Kasumi-1 (cell line): Measurements from ENCODE around the gene ZNF428.
"Not testable (repeated sequence)": the region's sequence is repeated elsewhere in the genome, so short reads cannot be mapped to it uniquely, and the experiment has no call there.

Experiments used
- DNase-seq, 2 experiments: peaks; one replicate each; lab custom pipeline; 2025; lab: John Stamatoyannopoulos, UW

The ZNF428 gene

DNA sequence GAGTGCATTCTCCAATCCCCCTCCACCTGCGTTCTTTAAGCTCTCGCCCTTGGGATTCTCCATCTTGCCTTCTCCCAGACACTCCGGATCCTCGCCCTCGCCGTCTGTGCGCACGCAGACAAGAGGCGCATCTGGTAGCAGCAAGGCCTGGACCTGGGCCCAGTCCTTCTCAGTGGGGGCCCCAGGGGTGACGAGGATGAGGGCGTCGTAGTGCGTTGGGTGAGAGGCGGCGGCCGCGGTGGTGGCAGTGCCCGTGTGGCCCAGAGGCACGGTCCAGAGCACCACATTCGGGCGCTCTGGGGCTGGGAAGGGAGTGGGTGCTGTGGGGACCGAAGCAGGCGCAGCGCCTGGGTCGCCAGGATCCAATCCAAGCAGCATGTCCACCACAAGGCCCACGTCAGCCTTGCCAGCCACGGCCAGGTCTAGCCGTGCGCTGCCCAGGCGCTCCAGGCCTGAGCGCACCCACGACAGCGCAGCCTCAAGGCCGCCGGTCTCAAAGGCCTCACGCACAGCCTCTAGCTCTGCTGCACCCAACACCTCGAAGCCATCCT lies 26.6 kb downstream of the ZNF428 start:
- no peak for DNase-seq

DNA sequence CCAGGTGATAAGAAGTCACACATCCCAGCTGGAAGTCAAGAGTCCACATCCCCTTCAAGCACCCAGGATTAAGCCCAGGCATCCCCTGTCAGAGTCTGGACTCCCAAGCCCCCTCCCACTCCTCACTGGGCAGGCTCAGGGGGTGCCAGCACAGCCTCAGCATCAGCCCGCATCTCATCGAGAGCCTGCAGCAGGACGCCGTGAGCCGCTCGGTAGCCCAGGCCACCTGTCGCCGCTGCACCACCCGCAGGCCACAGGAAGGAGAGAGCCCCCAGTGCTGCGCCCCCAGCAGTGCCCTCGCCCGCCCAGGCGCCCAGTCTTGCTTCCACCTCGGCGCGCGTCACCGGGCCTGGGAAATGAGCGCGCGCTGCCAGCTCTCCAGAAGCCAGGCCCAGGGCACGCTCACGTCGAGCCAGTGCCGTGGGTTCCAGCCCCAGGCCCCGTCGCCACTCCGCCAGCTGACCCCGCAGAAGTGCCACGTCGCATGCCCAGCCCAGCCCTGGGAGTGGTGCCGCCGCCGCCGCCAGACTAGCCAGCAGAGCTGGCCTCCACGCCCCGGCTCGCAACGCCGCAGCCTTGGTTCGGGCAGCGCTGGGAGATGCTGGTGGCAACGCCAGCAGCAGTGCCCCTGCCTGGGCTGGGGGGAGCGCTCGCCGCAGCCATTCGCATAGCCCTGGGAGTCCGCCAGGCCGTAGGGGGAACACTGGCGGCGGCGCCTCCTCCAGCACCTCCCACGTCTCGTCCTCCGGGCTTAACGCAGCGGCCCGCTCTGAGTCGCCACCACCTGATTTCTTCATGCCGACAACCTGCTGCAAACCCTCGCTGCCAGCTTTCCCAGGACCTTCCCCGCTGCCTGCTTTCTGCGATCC lies 27.3 kb downstream of the ZNF428 start:
- no peak for DNase-seq

DNA sequence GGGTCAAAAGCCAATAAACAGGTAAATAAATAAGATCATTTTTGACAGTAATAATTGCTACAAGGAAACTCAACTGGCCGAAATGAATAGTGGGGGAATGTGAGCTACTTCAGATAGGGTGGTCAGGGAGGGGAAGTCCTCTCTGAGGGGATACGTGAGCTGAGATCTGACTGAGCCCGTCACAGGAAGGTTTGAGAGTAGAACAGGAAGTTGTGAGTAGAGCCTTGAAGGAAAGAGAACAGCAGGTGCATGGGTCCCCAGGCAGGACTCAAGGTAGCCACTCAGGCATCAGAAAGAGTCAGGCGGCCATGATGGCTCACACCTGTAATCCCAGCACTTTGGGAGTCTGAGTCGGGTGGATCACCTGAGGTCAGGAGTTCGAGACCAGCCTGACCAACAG lies 29.8 kb downstream of the ZNF428 start:
- no peak for DNase-seq

DNA sequence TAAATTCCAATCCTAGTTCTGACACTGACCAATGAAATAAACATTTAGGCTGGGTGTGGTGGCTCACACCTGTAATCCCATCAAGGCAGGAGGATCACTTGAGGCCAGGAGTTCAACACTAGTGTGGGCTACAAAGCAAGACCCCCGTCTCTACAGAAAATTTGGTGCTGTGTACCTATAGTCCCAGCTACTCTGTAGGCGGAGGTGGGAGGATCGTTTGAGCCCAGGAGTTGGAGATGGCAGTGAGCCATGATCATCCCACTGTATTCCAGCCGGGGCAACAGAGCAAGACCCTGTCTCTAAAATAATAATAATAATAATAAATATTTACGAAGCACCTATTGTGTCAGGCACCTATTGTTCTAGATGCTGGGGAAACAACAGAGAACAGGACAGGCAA lies 30.2 kb downstream of the ZNF428 start:
- DNase-seq: no peak

DNA sequence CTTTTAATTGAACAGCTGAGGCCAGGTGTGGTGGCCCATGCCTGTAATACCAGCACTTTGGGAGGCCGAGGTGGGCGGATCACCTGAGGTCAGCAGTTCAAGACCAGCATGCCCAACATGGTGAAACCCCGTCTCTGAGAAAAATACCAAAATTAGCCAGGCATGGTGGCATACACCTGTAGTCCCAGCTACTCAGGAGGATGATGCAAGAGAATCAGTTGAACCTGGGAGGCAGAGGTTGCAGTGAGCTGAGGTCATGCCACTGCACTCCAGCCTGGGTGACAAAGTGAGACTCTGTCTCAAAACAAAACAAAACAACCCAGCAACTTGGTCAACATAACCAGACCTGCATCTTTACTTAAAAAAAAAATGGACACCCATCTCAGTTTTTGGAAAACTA lies 32.4 kb downstream of the ZNF428 start:
- DNase-seq: not testable (repeated sequence)

DNA sequence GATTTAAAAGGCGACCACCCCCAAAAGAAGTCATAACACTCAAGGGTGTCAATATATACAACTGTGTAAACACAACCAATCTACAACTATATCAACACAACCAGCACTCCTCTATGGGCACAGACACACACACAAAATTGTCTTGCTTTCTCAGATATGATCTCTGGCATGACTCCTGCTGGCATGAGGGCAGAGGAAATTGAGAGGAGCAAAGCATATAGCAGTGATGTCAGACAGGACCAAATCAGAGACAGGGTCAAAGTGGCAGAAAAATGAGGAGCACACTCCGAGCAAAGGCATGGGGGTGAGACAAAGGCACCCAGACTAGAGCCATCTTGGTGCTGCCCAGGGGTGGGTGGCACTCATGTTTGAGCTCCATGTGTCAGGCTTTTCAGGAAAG lies 33.1 kb downstream of the ZNF428 start:
- DNase-seq: no peak

DNA sequence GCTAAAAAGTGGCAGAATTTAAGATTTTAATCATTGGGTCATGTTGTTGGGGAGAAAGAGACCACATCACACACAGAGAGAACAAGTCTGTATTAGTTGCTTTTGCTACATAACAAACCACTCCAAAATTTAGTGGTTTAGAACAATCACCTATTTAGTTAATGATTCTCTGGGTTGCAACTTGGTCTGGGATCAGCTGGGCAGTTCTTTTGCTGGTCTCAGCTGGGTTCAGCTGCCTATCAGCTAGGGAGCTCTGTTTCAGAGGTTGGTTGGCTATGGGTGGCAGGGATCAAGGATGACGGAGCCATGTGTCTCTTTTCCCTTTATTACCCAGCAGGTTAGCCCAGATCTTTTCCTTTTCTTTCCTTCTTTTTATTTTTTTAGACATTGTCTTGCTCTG lies 34.9 kb downstream of the ZNF428 start:
- no peak for DNase-seq

DNA sequence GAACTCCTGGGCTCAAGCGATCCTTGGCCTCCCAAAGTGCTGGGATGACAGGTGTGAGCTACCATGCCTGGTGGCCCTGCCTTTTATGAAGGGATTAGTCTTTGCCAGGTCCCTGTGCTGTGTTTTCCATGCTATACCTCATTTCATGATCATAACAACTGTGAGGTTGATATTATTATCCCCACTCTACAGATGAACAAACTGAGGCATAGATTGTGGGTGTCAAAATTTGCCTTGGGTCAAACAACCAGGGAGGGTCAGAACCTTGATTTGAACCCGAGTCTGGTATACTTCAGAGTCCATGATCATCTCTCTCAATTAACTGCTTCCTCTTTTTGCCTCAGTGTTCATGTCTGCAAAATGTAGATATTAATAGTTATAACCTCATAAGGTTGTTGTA lies 36.9 kb downstream of the ZNF428 start:
- DNase-seq: no peak

DNA sequence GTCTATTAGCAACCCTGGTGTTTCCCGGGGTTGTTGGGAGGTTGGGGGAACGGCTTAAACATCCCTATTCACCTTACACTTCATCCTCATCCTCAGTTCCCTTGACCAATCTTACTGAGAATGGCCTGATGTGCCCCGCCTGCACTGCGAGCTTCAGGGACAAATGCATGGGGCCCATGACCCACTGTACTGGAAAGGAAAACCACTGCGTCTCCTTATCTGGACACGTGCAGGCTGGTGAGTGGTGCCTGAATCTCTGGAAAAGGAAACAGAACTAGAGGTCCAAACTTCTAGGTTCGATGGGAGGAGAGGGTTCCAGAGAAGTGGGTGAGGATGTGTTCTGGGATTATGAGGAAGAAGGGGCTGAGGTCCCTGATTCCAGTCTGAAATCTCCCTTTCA lies 38.0 kb downstream of the ZNF428 start:
- no peak for DNase-seq

DNA sequence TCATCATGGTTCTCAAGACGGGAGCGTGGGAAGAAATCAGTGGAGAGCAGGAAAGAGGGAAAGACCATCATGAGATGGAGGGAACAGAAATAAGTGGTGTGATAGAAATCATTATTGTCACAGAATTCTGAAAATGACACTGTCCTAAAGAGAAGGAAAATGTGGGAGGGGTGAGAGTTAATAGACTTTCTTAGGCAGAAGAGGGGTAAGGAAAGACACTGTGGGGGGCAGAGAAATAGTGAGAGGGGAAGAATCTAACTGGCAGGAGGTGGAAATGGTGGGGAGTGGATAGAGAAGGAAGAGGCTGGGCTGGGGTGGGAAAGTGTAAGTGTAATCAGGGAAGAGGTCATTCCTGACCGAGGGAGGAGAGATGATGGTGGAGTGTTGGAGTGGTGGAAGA lies 40.6 kb downstream of the ZNF428 start:
- no peak for DNase-seq

DNA sequence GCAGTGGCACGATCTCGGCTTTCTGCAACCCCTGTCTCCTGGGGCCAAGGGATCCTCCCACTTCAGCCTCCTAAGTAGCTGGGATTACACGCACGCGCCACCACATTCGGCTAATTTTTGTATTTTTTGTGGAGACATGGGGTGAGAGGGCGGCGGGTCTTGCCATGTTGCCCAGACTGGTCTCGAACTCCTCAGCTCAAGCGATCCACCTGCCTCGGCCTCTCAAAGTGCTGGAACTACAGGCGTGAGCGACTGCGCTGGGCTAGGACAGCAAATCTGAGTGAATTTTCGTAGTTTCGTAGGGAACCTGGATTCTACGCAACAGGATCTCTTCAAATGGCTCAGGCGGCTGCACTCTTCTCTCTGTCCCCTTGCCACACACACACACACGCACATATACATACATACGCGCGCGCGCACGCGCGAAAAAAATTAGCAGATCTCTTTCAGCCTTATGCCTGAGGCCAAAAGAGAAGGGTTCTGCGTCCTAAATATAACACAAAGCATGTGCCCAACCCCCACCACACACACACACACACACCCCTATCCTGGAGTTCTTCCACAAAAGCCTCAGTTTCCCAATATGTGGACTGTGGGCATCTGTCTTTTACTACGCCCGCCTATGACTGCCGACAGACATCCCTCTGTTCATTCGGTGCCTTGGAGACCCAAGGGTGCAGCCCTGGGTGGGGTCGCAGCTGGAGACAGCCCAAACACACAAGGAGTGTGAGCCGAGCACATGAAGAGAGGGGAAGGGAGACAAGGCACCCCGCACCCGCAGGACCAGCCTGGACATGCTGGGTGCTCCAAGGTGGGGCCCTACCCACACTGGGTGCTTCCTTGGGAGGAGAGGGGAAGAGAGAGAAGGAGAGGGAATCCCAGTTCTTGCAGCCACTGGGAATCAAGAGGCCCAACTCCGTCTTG lies 43.2 kb downstream of the ZNF428 start:
- no peak for DNase-seq

DNA sequence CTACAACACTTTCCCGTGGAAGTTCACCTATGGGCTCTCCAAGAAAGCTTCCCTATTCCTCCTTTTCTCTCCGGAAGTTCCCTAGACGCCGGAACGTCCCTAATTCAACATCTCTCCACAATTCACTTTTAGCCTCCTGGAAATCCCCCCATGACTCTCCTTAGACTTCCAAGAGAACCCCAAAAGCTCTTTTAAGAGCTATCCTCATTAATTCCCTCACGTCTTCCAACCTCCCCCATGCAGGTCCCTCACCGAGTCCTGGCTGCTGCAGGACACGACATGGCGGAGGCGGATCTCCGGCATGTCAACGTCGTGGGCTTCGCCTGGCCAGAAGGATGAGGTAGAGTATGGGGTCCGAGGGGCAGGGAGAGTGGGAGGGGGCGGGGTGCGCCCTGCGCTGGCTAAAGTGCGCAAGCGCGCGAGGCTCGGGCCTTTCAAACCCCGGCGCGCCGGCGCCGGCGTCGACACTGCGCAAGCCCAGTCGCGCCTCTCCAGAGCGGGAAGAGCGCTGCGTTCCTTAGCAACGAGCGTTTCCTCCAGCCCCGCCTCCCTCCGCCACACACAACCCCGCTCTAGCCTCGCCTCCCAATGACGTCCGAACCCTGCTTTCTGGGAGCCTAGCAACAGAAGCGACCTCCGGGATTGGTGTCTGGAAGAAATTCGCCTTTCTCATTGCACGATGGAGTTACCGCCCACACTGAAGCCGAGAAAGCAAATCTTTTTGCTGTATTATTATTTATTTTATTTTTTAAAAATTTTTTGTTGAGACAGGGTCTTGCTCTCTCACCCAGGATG lies 44.1 kb downstream of the ZNF428 start, which contains the start of the genes PINLYP and XRCC1:
Gene PINLYP, plus strand, starts transcription at position 646 of the 795 bp plus-strand sequence. CDS start 1,391 bp downstream, outside the sequence.
Gene XRCC1, minus strand, starts transcription at position 372 of the 795 bp plus-strand sequence. Its CDS starts 69 bp downstream, at position 303.
- peak; percentile 98 to 99 for DNase-seq

DNA sequence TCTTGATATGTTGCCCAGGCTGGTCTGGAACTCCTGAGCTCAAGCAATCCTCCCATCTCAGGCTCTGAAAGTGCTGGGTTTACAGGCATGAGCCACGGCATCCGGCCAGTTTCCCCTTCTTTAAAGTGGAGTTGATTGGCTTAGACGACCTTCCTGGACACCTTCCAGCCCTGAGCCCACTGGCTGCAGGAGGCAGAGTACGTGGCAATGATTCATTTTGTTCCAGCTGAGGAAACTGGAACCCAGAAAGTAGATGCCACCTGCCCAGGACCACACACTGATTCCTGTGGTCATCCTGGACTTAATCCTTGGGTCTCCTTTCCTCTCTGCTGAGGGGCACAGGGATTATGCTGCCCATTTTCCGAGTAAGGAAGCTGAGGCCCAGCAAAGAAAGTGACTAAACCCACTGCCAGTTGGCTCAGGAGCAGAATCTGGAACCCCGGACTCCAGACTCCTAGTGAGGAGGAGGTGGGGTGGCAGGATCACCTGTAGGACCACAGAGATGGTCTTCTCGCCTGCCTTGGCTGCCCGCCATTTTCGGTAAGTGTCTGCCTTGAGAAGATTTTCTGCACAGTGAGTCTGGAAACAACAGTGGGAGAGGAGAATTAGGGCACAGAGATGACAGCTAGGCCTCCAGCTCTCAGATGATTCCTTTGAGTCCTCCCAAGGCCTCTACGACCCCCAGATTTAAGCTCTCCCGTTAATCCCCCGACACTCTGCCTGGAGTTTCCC lies 44.8 kb downstream of the ZNF428 start:
- DNase-seq: no peak

DNA sequence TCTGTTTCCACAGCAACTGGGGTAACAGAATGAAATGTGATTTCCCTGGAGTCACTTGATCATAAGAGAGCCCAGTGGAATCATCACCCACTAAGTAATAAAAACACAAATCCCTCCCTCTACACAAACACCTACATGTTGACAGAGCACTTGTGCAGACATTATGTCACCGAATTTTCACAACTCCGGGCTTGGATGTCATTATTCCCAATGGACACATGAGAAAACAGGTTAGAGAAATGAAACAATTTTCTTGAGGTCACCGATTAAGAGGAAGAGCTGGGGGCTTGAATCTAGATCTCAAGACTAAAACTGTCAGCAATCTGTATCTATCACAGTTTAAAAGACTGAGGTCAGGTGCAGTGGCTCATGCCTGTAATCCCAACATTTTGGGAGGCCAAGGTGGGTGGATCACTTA lies 47.2 kb downstream of the ZNF428 start:
- DNase-seq: no peak

DNA sequence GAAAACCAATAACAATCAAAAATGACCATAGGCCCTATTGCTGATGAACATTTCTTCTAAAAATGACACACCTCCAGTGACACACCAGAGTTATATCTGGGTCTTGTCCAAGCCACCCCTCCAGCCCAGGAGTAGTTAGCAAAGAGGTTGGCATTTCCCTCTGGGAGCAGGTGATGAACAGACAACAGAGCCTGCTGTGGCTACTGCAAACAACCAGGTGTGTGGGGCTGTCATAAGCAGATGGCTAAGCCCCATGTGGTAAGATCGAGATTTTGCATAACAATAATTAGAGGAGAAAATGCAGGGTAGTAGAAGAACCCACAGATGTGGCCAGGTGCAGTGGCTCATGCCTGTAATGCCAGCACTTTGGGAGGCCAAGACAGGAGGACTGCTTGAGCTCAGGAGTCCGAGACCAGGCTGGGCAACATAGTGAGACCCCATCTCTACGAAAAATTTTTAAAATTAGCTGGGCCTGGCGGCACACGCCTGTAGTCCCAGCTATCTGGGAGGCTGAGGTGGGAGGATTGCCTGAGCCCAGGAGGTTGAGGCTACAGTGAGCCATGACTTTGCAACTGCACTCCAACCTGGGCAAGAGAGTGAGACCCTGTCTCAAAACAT lies 49.1 kb downstream of the ZNF428 start:
- no peak for DNase-seq

DNA sequence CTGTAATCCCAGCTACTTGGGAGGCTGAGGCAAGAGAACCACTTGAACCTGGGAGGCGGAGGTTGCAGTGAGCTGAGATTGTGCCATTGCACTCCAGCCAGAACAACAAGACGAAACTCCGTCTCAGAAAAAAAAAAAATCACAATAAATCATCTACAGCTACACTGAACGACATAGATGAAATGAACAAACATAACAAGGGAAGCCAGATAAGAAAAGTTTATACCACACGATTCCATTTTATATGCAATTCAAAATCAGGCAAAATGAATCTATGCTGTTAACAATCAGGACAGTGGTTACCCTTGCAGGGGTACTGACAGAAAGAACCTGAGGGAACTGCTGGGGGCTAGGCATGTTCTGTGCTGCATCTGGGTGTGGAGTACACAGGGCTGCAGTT lies 49.8 kb downstream of the ZNF428 start:
- DNase-seq: no peak

DNA sequence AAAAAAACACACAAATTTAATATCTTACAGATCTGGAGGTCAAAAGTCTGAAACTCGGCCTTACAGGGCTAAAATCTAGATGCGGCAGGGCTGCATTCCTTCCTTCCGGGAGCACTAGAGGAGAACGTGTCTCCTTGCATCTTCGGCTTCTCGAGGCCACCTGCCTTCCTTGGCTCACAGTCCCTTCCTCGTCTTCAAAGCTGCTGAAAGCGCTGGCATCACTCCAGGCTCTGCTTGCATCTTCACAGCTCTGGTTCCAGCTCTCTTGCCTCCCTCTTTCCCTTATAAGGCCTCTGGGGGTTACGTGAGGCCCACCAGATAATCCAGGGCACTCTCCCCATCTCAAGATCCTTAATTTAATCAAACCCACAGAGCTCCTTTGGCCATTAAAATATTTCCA lies 54.6 kb downstream of the ZNF428 start:
- DNase-seq: peak; percentile 20 to 21

DNA sequence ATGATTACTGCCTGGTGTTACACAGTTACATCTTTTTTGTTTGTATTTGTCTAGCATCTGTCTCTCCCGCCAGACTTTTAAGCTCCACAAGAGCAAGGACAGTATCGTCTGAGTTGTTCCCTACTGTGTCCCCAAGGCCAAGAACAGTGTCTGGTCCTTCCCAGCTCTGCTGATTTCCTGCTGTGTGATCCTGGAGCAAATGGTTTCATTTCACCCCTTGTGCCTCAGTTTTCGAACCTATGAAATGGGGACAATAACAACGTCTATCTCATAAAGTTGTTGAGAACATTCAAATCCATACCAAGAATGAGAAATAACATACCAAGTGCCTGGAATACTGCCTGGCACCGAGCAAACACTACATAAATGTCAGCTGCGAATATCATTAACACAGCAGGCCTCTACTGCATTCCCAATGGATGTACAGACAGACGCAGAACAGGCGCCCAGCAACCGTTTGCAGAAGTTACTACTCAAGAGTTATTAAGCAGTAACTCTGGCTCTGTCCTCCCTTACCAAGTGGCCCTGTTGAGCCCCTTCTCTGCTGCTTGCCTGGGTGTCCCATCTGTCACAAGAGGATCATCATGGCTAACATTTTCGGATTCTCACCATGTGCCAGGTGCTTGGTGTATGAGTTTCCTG lies 55.5 kb downstream of the ZNF428 start:
- peak; percentile 16 to 18 for DNase-seq

DNA sequence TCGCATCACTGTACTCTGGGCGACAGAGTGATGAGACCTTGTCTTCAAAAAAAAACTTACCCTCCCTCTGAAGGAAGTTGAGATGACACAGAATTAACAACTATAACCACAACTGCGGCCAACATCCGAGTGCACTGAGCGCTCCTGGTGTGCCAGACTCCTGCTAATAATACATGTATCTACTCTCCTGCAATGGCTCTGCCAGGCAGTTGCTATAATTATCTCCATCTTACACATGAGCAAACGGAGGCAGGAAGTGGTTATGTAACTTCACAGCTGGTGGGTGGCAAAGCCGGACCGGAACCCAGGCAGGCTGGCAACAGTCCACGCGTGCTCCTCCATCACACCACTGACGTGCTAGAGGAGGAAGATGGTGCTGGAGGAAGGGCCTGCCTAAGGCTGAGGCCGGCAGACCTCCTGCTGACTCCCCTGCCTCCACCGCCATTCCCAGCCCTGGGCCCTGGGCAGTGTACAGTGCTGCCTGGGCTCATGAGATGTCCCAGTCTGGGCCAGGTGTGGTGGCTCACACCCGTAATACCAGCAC lies 56.7 kb downstream of the ZNF428 start:
- peak; percentile 99 for DNase-seq
